Upper lobe of left lung (tissue), 6 donors: Measurements from ENCODE around the gene CNTFR. TPM values are rescaled to one million over a fixed set of nuclear protein-coding genes. Genes with fewer than 3 reads are reported as not detected.

Experiments used
- ATAC-seq, 2 donors: fragments of 200-7000 bp; cut with Tn5 transposase; one replicate each; pipeline ENCODE4 v1.9.1; 2022; ENCODE audit warnings: mild to moderate bottlenecking in 2 of 2, moderate library complexity in 2 of 2; ENCODE audit not compliant: low FRiP score in 2 of 2
- DNase-seq, 2 donors: peaks; one replicate each; pipeline ENCODE4 v3.0.0-alpha.2; 2019 to 2020
- H3K27ac ChIP-seq, 4 donors: fragments of 200-600 bp; sonication (generic); one replicate each; pipeline ENCODE4 v1.5.1; 2016 to 2019
- H3K27me3 ChIP-seq, 4 donors: fragments of 200-600 bp; sonication (generic); one replicate each; pipeline ENCODE4 v1.5.1; 2017 to 2019
- H3K36me3 ChIP-seq, 4 donors: fragments of 200-600 bp; sonication (generic); one replicate each; pipeline ENCODE4 v1.5.1; 2016 to 2019
- H3K4me1 ChIP-seq, 4 donors: fragments of 200-600 bp; sonication (generic); one replicate each; pipeline ENCODE4 v1.5.1; 2018 to 2019
- H3K4me3 ChIP-seq, 4 donors: fragments of 200-600 bp; sonication (generic); one replicate each; pipeline ENCODE4 v1.5.1; 2017 to 2019; ENCODE audit warnings: mild to moderate bottlenecking in 2 of 4, moderate library complexity in 1 of 4
- H3K9me3 ChIP-seq, 4 donors: fragments of 200-600 bp; sonication (generic); one replicate each; pipeline ENCODE4 v1.5.1; 2018 to 2019
- EP300 ChIP-seq, 4 donors: sonication (generic); formaldehyde crosslinking; IDR thresholded peaks; one replicate each; pipeline ENCODE4 v1.5.1; 2017; ENCODE audit warnings: antibody characterized with exemption in 4 of 4, control low read depth in 2 of 4
- POLR2A ChIP-seq, 4 donors: fragments of 450-650 bp; IDR thresholded peaks; one replicate each; pipeline ENCODE4 v1.5.1; 2016 to 2017; ENCODE audit warnings: antibody characterized with exemption in 4 of 4, mild to moderate bottlenecking in 2 of 4
- POLR2AphosphoS5 ChIP-seq, 2 donors: sonication (generic); formaldehyde crosslinking; IDR thresholded peaks; one replicate each; pipeline ENCODE4 v1.5.1; 2017; ENCODE audit warnings: antibody characterized with exemption in 2 of 2
- WGBS, 2 donors: methylation state at CpG; one replicate each; pipeline ENCODE4 v1.1.5; 2017 to 2018; 5-methylcytosine and 5-hydroxymethylcytosine counted together
- total RNA-seq, 6 donors: library from RNA; depleted of rRNA in 4 of 6; stranded (reverse); fragments of >200 nt in 4 of 6; gene quantifications; one replicate each; pipeline versions ENCODE4 v1.1.0 to v1.2.1, GENCODE V29; 2016 to 2021
- TF ChIP-seq, protein P1 (sequence below), 6 experiments: fragments of 450-650 bp in 4 of 6; fragments of 200-600 bp in 2 of 6; sonication (generic) in 2 of 6; IDR thresholded peaks; one replicate each; pipeline ENCODE4 v1.5.1; 2016 to 2019; ENCODE audit warnings: antibody characterized with exemption in 6 of 6
- donor health status: DM: no; HTN: no; CAD: no; lungs with moderate emphysema.
- donor health status: DM: no; HTN: yes; CAD: no; lungs with severe emphysema.

Gene CNTFR
- total RNA-seq, 6 donors from 2014 or later = 0.30 to 3.3 (median 0.69) TPM; not detected in 1

DNA sequence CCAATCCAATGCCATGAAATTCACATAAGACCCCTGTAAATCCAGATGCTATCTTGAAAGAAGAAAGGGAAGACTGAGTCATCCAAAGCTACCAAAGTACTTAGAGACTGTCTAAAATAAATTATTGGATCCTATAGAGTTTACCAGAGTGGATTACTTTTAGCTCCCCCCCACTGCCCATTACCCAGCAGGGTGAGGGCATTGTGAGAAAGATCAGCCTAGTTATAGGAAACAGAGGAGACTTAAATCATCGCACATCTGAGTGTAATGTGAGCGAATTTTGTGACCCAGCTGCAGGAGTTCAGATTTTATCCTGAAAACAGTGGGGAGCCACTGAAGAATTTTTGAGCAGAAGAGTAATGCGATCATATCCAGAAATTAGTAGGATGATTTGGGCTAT, 65.2 kb downstream of the CNTFR start:
- TF ChIP-seq POLR2A (IDR thresholded peaks at IDR 0.05) = no peak
- no peak for TF ChIP-seq EP300 (IDR thresholded peaks at IDR 0.05)
- no peak for TF ChIP-seq POLR2AphosphoS5 (IDR thresholded peaks at IDR 0.05)
- TF ChIP-seq, protein P1, sequence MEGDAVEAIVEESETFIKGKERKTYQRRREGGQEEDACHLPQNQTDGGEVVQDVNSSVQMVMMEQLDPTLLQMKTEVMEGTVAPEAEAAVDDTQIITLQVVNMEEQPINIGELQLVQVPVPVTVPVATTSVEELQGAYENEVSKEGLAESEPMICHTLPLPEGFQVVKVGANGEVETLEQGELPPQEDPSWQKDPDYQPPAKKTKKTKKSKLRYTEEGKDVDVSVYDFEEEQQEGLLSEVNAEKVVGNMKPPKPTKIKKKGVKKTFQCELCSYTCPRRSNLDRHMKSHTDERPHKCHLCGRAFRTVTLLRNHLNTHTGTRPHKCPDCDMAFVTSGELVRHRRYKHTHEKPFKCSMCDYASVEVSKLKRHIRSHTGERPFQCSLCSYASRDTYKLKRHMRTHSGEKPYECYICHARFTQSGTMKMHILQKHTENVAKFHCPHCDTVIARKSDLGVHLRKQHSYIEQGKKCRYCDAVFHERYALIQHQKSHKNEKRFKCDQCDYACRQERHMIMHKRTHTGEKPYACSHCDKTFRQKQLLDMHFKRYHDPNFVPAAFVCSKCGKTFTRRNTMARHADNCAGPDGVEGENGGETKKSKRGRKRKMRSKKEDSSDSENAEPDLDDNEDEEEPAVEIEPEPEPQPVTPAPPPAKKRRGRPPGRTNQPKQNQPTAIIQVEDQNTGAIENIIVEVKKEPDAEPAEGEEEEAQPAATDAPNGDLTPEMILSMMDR (IDR thresholded peaks at IDR 0.05) = no peak
- Histone ChIP-seq H3K27ac (no peak overlapping the region), H3K9me3 (no peaks in the 10 kb centered on the region), H3K4me1 (peaks cover 5 to 16% (median 7%) of the 10 kb centered on the region in 4 donors), H3K27me3 (no peaks in the 10 kb centered on the region), H3K36me3 (no peaks in the 10 kb centered on the region), H3K4me3 (no peak overlapping the region)
- ATAC-seq = no peak
- WGBS, 2 donors = 92 to 96% methylated on average over 3 of the region's 3 CpGs
- DNase-seq = no peak

DNA sequence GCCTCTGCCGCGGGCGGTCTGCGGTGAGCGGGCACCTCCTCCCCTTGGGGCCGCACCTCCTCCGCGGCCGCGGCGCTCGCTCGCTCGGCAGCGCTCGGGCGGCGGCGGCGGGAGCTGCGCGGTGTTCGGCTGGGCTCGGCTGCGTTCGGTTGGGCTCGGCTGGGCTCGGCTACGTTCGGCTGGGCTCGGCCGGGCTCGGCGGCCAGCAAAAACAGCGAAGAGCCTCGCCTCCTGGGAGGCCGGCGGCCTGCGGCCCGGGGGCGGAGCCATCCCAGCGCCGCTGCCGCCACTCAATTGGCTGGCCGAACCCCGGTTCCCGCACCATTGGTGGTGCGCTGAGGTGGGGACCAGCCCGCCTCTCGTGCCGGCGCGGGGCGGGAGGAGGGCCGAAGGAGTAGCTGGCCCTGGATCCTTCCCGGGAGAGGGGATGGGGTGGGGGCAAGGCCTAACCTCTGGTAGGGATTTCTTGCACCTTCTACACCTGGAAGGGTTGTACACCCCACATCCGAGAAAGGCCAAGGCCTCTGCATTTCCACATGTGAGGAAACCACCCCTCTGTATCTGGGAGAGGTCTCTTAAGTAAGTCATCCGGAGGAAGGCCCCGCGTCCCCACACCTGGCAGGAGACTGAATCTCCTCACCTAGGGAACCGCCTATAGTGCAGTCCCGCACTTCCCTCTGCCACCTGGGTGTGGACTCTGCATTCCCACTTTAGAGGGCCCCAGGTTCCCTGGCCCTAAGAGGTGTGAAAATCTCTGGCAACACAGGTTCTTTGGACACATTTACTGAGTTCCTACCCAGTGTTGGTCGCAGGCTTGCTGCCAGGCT, 66.3 kb downstream of the CNTFR start, which contains the start of gene ENHO:
TSS of gene ENHO (minus strand) at position 20 of the 827 bp plus-strand sequence. CDS start 1,295 bp downstream, outside the sequence.
- Histone ChIP-seq H3K4me1 (peaks cover 5 to 16% (median 7%) of the 10 kb centered on the region in 4 donors), H3K27ac (peak within 1 kb of the TSS in 1 of 4 donors; percentile 31), H3K27me3 (no peaks in the 10 kb centered on the region), H3K36me3 (no peaks in the 10 kb centered on the region), H3K9me3 (no peaks in the 10 kb centered on the region), H3K4me3 (peak within 1 kb of the TSS; percentile 25 to 59 (median 48))
- peak; percentile 97 to 98 for ATAC-seq
- 9 to 35% methylated on average over 7 to 34 of the region's 63 CpGs for WGBS, 2 donors
- peak; percentile 88 to 99 for DNase-seq
- TF ChIP-seq, protein P1 (IDR thresholded peaks at IDR 0.05) = peak in 3 of 6 experiments; percentile 46 to 57 (median 47)
- TF ChIP-seq POLR2A (IDR thresholded peaks at IDR 0.05) = no peak

- no peak for DNase-seq
- TF ChIP-seq, protein P1 (IDR thresholded peaks at IDR 0.05) = no peak
- TF ChIP-seq EP300 (IDR thresholded peaks at IDR 0.05) = no peak
- Histone ChIP-seq H3K36me3 (no peaks in the 10 kb centered on the region), H3K9me3 (no peaks in the 10 kb centered on the region), H3K27ac (peak overlapping the region in 1 of 4 donors; percentile 31), H3K4me1 (peaks cover 5 to 16% (median 7%) of the 10 kb centered on the region in 4 donors), H3K27me3 (no peaks in the 10 kb centered on the region), H3K4me3 (peak overlapping the region; percentile 25 to 59 (median 48))
- 10 to 26% methylated on average over 26 to 27 of the region's 31 CpGs for WGBS, 2 donors
- no peak for ATAC-seq
These were observed 67.2 kb downstream of the CNTFR start for GRCh38 chr9:34522091-34522887.

DNA sequence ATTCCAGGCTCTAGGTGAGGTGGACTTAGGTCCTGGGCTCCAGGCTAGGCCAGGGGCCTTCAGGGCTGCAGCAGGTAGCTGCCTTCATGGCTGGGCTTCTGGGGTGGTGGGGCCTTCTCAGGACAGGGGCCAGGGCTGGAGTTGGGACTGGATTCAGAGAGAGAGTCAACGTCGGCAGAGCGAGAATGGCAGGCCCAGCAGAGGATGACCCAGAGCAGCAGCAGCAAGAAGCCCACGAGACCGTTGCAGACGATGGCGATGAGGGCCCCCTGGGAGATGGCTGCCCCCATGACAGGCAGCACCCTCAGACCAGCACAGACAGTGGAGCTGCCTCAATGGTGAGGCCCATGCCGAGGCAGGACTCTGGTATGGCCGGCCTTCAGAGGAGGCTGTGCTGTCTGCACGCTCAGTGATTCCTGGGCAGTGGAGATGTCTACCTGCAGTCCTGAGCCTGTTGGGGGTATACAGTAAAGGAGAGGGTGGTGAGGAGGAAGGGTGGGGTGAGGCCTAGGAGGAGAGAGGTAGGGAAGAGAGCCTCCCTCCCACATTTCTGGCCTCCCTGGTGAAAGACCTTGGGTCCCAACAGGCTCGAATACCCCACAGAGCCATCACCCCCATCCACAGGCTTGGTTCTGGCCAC, 68.0 kb downstream of the CNTFR start:
- Histone ChIP-seq H3K36me3 (no peaks in the 10 kb centered on the region), H3K9me3 (no peaks in the 10 kb centered on the region), H3K4me1 (peaks cover 5 to 16% (median 7%) of the 10 kb centered on the region in 4 donors), H3K27ac (no peak overlapping the region), H3K4me3 (peak overlapping the region in 1 of 4 donors; percentile 59), H3K27me3 (no peaks in the 10 kb centered on the region)
- WGBS, 2 donors = 99 to 100% methylated on average over 1 to 11 of the region's 11 CpGs
- no peak for DNase-seq
- no peak for ATAC-seq
- TF ChIP-seq EP300 (IDR thresholded peaks at IDR 0.05) = no peak
- TF ChIP-seq, protein P1 (IDR thresholded peaks at IDR 0.05) = no peak
- TF ChIP-seq POLR2A (IDR thresholded peaks at IDR 0.05) = no peak
- TF ChIP-seq POLR2AphosphoS5 (IDR thresholded peaks at IDR 0.05) = no peak
